ENCODE results near the gene UBFD1.
"Not testable (repeated sequence)": the region's sequence is repeated elsewhere in the genome, so short reads cannot be mapped to it uniquely, and the experiment has no call there.

Gene UBFD1

GRCh38 chr16:23537390-23537789 lies 20.1 kb upstream of the UBFD1 start:
- H3K36me3 ChIP-seq (ENCODE audit: insufficient read depth, low read length) = peaks cover 20% of the 10 kb centered on the region
- no peak overlapping the region for H3K9ac ChIP-seq (ENCODE audit: low read depth, low read length)
- H3K9me3 ChIP-seq (ENCODE audit: control insufficient read depth, insufficient read depth, low read length) = no peaks in the 10 kb centered on the region
- no peaks in the 10 kb centered on the region for H3K4me1 ChIP-seq (ENCODE audit: insufficient read depth, low read length)

- Histone ChIP-seq H3K9me3 (ENCODE audit: control insufficient read depth, insufficient read depth, low read length) (no peaks in the 10 kb centered on the region), H3K36me3 (ENCODE audit: insufficient read depth, low read length) (peaks cover 16% of the 10 kb centered on the region), H3K9ac (ENCODE audit: low read depth, low read length) (no peak overlapping the region), H3K4me1 (ENCODE audit: insufficient read depth, low read length) (no peaks in the 10 kb centered on the region)
Measured at GRCh38 chr16:23538919-23539278, 18.6 kb upstream of the UBFD1 start.

- Histone ChIP-seq H3K4me1 (ENCODE audit: insufficient read depth, low read length) (no peaks in the 10 kb centered on the region), H3K36me3 (ENCODE audit: insufficient read depth, low read length) (peaks cover 13% of the 10 kb centered on the region), H3K9me3 (ENCODE audit: control insufficient read depth, insufficient read depth, low read length) (no peaks in the 10 kb centered on the region), H3K9ac (ENCODE audit: low read depth, low read length) (no peak overlapping the region)
Measured at GRCh38 chr16:23539984-23540816, 17.3 kb upstream of the UBFD1 start.

- peaks cover 11% of the 10 kb centered on the region for H3K36me3 ChIP-seq (ENCODE audit: insufficient read depth, low read length)
- not testable (repeated sequence) for H3K9me3 ChIP-seq (ENCODE audit: control insufficient read depth, insufficient read depth, low read length); H3K9ac ChIP-seq (ENCODE audit: low read depth, low read length); H3K4me1 ChIP-seq (ENCODE audit: insufficient read depth, low read length)
Measured at GRCh38 chr16:23540817-23541178, 16.7 kb upstream of the UBFD1 start.

GRCh38 chr16:23544436-23544835 lies 13.1 kb upstream of the UBFD1 start:
- Histone ChIP-seq H3K4me1 (ENCODE audit: insufficient read depth, low read length) (no peaks in the 10 kb centered on the region), H3K36me3 (ENCODE audit: insufficient read depth, low read length) (peaks cover 24% of the 10 kb centered on the region), H3K9me3 (ENCODE audit: control insufficient read depth, insufficient read depth, low read length) (no peaks in the 10 kb centered on the region), H3K9ac (ENCODE audit: low read depth, low read length) (no peak overlapping the region)

- H3K4me1 ChIP-seq (ENCODE audit: insufficient read depth, low read length) = no peaks in the 10 kb centered on the region
- peaks cover 29% of the 10 kb centered on the region for H3K36me3 ChIP-seq (ENCODE audit: insufficient read depth, low read length)
- H3K9me3 ChIP-seq (ENCODE audit: control insufficient read depth, insufficient read depth, low read length) = no peaks in the 10 kb centered on the region
- no peak overlapping the region for H3K9ac ChIP-seq (ENCODE audit: low read depth, low read length)
Measured at GRCh38 chr16:23549938-23550337, 7.6 kb upstream of the UBFD1 start.

GRCh38 chr16:23552161-23552560 lies 5.4 kb upstream of the UBFD1 start:
- peaks cover 5% of the 10 kb centered on the region; the same call in 1 of the 2 replicates for H3K4me1 ChIP-seq (ENCODE audit: insufficient read depth, low read length)
- H3K9ac ChIP-seq (ENCODE audit: low read depth, low read length) = no peak overlapping the region
- H3K36me3 ChIP-seq (ENCODE audit: insufficient read depth, low read length) = peaks cover 22% of the 10 kb centered on the region
- H3K9me3 ChIP-seq (ENCODE audit: control insufficient read depth, insufficient read depth, low read length) = no peaks in the 10 kb centered on the region

- H3K9me3 ChIP-seq (ENCODE audit: control insufficient read depth, insufficient read depth, low read length) = no peaks in the 10 kb centered on the region
- H3K4me1 ChIP-seq (ENCODE audit: insufficient read depth, low read length) = peaks cover 5% of the 10 kb centered on the region; the same call in 1 of the 2 replicates
- H3K9ac ChIP-seq (ENCODE audit: low read depth, low read length) = no peak overlapping the region
- peaks cover 9% of the 10 kb centered on the region for H3K36me3 ChIP-seq (ENCODE audit: insufficient read depth, low read length)
Measured at GRCh38 chr16:23554536-23554935, 3.0 kb upstream of the UBFD1 start.

- peaks cover 5% of the 10 kb centered on the region; the same call in 1 of the 2 replicates for H3K4me1 ChIP-seq (ENCODE audit: insufficient read depth, low read length)
- H3K9me3 ChIP-seq (ENCODE audit: control insufficient read depth, insufficient read depth, low read length) = no peaks in the 10 kb centered on the region
- peaks cover 21% of the 10 kb centered on the region for H3K36me3 ChIP-seq (ENCODE audit: insufficient read depth, low read length)
- H3K9ac ChIP-seq (ENCODE audit: low read depth, low read length) = peak overlapping the region; percentile 77
Measured at GRCh38 chr16:23557779-23558702, 514 bp downstream of the UBFD1 start.

GRCh38 chr16:23561586-23561985 lies 4.1 kb downstream of the UBFD1 start:
- Histone ChIP-seq H3K36me3 (ENCODE audit: insufficient read depth, low read length) (peaks cover 47% of the 10 kb centered on the region), H3K4me1 (ENCODE audit: insufficient read depth, low read length) (no peaks in the 10 kb centered on the region), H3K9ac (ENCODE audit: low read depth, low read length) (no peak overlapping the region), H3K9me3 (ENCODE audit: control insufficient read depth, insufficient read depth, low read length) (no peaks in the 10 kb centered on the region)

GRCh38 chr16:23562505-23562904 lies 5.0 kb downstream of the UBFD1 start:
- no peak overlapping the region for H3K9ac ChIP-seq (ENCODE audit: low read depth, low read length)
- no peaks in the 10 kb centered on the region for H3K9me3 ChIP-seq (ENCODE audit: control insufficient read depth, insufficient read depth, low read length)
- no peaks in the 10 kb centered on the region for H3K4me1 ChIP-seq (ENCODE audit: insufficient read depth, low read length)
- peaks cover 52% of the 10 kb centered on the region for H3K36me3 ChIP-seq (ENCODE audit: insufficient read depth, low read length)

- Histone ChIP-seq H3K9me3 (ENCODE audit: control insufficient read depth, insufficient read depth, low read length) (no peaks in the 10 kb centered on the region), H3K36me3 (ENCODE audit: insufficient read depth, low read length) (peaks cover 56% of the 10 kb centered on the region), H3K9ac (ENCODE audit: low read depth, low read length) (no peak overlapping the region), H3K4me1 (ENCODE audit: insufficient read depth, low read length) (no peaks in the 10 kb centered on the region)
Measured at GRCh38 chr16:23563186-23563585, 5.7 kb downstream of the UBFD1 start.

GRCh38 chr16:23564575-23565363 lies 7.2 kb downstream of the UBFD1 start:
- H3K4me1 ChIP-seq (ENCODE audit: insufficient read depth, low read length) = no peaks in the 10 kb centered on the region
- H3K9me3 ChIP-seq (ENCODE audit: control insufficient read depth, insufficient read depth, low read length) = no peaks in the 10 kb centered on the region
- no peak overlapping the region for H3K9ac ChIP-seq (ENCODE audit: low read depth, low read length)
- peaks cover 65% of the 10 kb centered on the region for H3K36me3 ChIP-seq (ENCODE audit: insufficient read depth, low read length)

- Histone ChIP-seq H3K9ac (ENCODE audit: low read depth, low read length) (no peak overlapping the region), H3K9me3 (ENCODE audit: control insufficient read depth, insufficient read depth, low read length) (no peaks in the 10 kb centered on the region), H3K4me1 (ENCODE audit: insufficient read depth, low read length) (no peaks in the 10 kb centered on the region), H3K36me3 (ENCODE audit: insufficient read depth, low read length) (peaks cover 66% of the 10 kb centered on the region)
Measured at GRCh38 chr16:23566724-23567123, 9.2 kb downstream of the UBFD1 start.
